Measurements from ENCODE around the gene ODAD2. TPM values are rescaled to one million over a fixed set of nuclear protein-coding genes. Genes with fewer than 3 reads are reported as not detected.

The ODAD2 gene
- total RNA-seq, 1 experiment from 2014 or later: 4.1 TPM

DNA sequence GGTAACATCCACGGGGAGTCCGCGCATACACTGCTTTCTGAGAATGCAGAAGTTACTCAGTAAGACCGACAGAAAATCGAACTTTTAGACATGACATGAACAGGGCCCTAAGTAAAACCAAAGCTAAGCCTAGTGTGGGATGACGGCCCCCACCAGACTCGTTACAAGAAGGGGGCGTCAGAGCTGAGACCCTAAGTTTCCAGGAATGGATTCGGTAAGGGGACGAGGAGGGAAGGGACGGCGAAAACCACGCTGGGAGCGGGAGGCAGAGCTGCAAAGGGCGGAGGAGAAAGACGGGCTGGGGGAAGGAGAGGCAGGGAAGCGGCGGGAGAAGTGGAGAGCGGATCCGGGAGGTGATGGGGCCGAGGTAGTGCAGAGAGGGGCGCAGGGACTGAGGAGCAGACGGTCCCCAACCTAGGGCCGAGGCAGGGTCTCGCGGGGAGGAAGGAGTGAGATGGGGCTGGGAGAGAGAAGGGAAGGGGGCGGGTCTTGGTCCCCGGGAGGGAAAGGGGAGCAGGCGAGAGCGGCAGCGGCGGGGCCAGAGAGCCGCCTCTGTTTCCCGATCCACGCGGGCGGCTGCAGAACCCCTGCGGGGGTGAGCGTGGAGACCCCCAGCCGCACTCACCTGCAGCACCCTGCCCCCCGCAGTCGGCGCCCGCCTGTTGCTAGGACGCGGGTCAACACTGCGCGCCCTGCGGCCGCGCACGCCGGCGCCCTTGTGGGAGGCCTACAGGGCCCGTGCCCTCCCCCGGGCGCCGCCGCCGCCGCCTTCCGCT, 513 bp downstream of the ODAD2 start (continued):
- TF ChIP-seq ZBTB21 (CRISPR knock-in tag; IDR thresholded peaks at IDR 0.05; ENCODE audit: borderline replicate concordance) (no peak), SP1 (CRISPR knock-in tag; conservative IDR thresholded peaks at IDR 0.05) (peak; percentile 70), NR3C1 (CRISPR knock-in tag; conservative IDR thresholded peaks at IDR 0.05; ENCODE audit: low read depth) (no peak), HMGA2 (CRISPR knock-in tag; IDR thresholded peaks at IDR 0.05) (no peak), FOXK1 (CRISPR knock-in tag; IDR thresholded peaks at IDR 0.05) (peak; percentile 42; the same call in 1 of the 2 replicates), KAT7 (CRISPR knock-in tag; IDR thresholded peaks at IDR 0.05; ENCODE audit: borderline replicate concordance) (peak; percentile 83; the same call in 1 of the 2 replicates), NR2C2 (CRISPR knock-in tag; IDR thresholded peaks at IDR 0.05) (no peak), CREM (CRISPR knock-in tag; IDR thresholded peaks at IDR 0.05) (0 out of 2 replicates have a peak, but pooled peaks have one; percentile 47), ZNF232 (CRISPR knock-in tag; IDR thresholded peaks at IDR 0.05) (no peak), RORB (CRISPR knock-in tag; IDR thresholded peaks at IDR 0.05) (no peak), NFE2L1 (CRISPR knock-in tag; IDR thresholded peaks at IDR 0.05) (no peak), JUN (CRISPR knock-in tag; IDR thresholded peaks at IDR 0.05) (0 out of 2 replicates have a peak, but pooled peaks have one; percentile 64)
- TF ChIP-seq, protein P1, sequence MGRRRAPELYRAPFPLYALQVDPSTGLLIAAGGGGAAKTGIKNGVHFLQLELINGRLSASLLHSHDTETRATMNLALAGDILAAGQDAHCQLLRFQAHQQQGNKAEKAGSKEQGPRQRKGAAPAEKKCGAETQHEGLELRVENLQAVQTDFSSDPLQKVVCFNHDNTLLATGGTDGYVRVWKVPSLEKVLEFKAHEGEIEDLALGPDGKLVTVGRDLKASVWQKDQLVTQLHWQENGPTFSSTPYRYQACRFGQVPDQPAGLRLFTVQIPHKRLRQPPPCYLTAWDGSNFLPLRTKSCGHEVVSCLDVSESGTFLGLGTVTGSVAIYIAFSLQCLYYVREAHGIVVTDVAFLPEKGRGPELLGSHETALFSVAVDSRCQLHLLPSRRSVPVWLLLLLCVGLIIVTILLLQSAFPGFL (CRISPR knock-in tag; IDR thresholded peaks at IDR 0.05; ENCODE audit: borderline replicate concordance): no peak
- TF ChIP-seq, protein P2, sequence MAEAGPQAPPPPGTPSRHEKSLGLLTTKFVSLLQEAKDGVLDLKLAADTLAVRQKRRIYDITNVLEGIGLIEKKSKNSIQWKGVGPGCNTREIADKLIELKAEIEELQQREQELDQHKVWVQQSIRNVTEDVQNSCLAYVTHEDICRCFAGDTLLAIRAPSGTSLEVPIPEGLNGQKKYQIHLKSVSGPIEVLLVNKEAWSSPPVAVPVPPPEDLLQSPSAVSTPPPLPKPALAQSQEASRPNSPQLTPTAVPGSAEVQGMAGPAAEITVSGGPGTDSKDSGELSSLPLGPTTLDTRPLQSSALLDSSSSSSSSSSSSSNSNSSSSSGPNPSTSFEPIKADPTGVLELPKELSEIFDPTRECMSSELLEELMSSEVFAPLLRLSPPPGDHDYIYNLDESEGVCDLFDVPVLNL (CRISPR knock-in tag; IDR thresholded peaks at IDR 0.05; ENCODE audit: borderline replicate concordance, low read depth): no peak
- TF ChIP-seq, protein P3, sequence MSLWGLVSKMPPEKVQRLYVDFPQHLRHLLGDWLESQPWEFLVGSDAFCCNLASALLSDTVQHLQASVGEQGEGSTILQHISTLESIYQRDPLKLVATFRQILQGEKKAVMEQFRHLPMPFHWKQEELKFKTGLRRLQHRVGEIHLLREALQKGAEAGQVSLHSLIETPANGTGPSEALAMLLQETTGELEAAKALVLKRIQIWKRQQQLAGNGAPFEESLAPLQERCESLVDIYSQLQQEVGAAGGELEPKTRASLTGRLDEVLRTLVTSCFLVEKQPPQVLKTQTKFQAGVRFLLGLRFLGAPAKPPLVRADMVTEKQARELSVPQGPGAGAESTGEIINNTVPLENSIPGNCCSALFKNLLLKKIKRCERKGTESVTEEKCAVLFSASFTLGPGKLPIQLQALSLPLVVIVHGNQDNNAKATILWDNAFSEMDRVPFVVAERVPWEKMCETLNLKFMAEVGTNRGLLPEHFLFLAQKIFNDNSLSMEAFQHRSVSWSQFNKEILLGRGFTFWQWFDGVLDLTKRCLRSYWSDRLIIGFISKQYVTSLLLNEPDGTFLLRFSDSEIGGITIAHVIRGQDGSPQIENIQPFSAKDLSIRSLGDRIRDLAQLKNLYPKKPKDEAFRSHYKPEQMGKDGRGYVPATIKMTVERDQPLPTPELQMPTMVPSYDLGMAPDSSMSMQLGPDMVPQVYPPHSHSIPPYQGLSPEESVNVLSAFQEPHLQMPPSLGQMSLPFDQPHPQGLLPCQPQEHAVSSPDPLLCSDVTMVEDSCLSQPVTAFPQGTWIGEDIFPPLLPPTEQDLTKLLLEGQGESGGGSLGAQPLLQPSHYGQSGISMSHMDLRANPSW (CRISPR knock-in tag; conservative IDR thresholded peaks at IDR 0.05; ENCODE audit: low read depth): no peak
- TF ChIP-seq, protein P4, sequence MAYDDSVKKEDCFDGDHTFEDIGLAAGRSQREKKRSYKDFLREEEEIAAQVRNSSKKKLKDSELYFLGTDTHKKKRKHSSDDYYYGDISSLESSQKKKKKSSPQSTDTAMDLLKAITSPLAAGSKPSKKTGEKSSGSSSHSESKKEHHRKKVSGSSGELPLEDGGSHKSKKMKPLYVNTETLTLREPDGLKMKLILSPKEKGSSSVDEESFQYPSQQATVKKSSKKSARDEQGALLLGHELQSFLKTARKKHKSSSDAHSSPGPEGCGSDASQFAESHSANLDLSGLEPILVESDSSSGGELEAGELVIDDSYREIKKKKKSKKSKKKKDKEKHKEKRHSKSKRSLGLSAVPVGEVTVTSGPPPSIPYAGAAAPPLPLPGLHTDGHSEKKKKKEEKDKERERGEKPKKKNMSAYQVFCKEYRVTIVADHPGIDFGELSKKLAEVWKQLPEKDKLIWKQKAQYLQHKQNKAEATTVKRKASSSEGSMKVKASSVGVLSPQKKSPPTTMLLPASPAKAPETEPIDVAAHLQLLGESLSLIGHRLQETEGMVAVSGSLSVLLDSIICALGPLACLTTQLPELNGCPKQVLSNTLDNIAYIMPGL (CRISPR knock-in tag; IDR thresholded peaks at IDR 0.05): peak; percentile 71; the same call in 1 of the 2 replicates
- TF ChIP-seq, protein P5, sequence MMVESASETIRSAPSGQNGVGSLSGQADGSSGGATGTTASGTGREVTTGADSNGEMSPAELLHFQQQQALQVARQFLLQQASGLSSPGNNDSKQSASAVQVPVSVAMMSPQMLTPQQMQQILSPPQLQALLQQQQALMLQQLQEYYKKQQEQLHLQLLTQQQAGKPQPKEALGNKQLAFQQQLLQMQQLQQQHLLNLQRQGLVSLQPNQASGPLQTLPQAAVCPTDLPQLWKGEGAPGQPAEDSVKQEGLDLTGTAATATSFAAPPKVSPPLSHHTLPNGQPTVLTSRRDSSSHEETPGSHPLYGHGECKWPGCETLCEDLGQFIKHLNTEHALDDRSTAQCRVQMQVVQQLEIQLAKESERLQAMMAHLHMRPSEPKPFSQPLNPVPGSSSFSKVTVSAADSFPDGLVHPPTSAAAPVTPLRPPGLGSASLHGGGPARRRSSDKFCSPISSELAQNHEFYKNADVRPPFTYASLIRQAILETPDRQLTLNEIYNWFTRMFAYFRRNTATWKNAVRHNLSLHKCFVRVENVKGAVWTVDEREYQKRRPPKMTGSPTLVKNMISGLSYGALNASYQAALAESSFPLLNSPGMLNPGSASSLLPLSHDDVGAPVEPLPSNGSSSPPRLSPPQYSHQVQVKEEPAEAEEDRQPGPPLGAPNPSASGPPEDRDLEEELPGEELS (CRISPR knock-in tag; IDR thresholded peaks at IDR 0.05): peak; percentile 55; the same call in 1 of the 2 replicates
- TF ChIP-seq, protein P6, sequence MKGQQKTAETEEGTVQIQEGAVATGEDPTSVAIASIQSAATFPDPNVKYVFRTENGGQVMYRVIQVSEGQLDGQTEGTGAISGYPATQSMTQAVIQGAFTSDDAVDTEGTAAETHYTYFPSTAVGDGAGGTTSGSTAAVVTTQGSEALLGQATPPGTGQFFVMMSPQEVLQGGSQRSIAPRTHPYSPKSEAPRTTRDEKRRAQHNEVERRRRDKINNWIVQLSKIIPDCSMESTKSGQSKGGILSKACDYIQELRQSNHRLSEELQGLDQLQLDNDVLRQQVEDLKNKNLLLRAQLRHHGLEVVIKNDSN (CRISPR knock-in tag; IDR thresholded peaks at IDR 0.05): no peak
- TF ChIP-seq, protein P7, sequence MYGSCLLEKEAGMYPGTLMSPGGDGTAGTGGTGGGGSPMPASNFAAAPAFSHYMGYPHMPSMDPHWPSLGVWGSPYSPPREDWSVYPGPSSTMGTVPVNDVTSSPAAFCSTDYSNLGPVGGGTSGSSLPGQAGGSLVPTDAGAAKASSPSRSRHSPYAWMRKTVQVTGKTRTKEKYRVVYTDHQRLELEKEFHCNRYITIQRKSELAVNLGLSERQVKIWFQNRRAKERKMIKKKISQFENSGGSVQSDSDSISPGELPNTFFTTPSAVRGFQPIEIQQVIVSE (CRISPR knock-in tag; IDR thresholded peaks at IDR 0.05; ENCODE audit: borderline replicate concordance): no peak
- TF ChIP-seq, protein P8, sequence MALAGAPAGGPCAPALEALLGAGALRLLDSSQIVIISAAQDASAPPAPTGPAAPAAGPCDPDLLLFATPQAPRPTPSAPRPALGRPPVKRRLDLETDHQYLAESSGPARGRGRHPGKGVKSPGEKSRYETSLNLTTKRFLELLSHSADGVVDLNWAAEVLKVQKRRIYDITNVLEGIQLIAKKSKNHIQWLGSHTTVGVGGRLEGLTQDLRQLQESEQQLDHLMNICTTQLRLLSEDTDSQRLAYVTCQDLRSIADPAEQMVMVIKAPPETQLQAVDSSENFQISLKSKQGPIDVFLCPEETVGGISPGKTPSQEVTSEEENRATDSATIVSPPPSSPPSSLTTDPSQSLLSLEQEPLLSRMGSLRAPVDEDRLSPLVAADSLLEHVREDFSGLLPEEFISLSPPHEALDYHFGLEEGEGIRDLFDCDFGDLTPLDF (CRISPR knock-in tag; IDR thresholded peaks at IDR 0.05): no peak
- TF ChIP-seq, protein P9, sequence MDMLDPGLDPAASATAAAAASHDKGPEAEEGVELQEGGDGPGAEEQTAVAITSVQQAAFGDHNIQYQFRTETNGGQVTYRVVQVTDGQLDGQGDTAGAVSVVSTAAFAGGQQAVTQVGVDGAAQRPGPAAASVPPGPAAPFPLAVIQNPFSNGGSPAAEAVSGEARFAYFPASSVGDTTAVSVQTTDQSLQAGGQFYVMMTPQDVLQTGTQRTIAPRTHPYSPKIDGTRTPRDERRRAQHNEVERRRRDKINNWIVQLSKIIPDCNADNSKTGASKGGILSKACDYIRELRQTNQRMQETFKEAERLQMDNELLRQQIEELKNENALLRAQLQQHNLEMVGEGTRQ (CRISPR knock-in tag; IDR thresholded peaks at IDR 0.05): no peak
- TF ChIP-seq, protein P10, sequence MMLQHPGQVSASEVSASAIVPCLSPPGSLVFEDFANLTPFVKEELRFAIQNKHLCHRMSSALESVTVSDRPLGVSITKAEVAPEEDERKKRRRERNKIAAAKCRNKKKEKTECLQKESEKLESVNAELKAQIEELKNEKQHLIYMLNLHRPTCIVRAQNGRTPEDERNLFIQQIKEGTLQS (CRISPR knock-in tag; conservative IDR thresholded peaks at IDR 0.05): no peak

Data from WTC11 (cell line).